Gastrocnemius medialis (tissue), 4 donors: Measurements from ENCODE around the gene BTNL8. TPM values are rescaled to one million over a fixed set of nuclear protein-coding genes. Genes with fewer than 3 reads are reported as not detected.
"Not testable (repeated sequence)": the region's sequence is repeated elsewhere in the genome, so short reads cannot be mapped to it uniquely, and the experiment has no call there.

Experiments used
- ATAC-seq, 2 donors: fragments of 150-250 bp; one replicate each; pipeline ENCODE4 v1.9.1; 2016
- DNase-seq, 2 donors: peaks; one replicate each; pipeline ENCODE4 v3.0.0-alpha.2; 2019
- H3K27ac ChIP-seq, 4 donors: fragments of 200-600 bp; sonication (generic); 1 replicate in 1 of 4; 2 replicates in 3 of 4; pipeline ENCODE4 v1.5.1; 2016 to 2018; ENCODE audit warnings: mild to moderate bottlenecking in 2 of 4, moderate library complexity in 1 of 4
- H3K27me3 ChIP-seq, 3 donors: fragments of 200-600 bp; sonication (generic) in 2 of 3; 1 replicate in 1 of 3; 2 replicates in 2 of 3; pipeline versions ENCODE4 v1.5.1 to v1.6.0; 2016 to 2019; ENCODE audit warnings: mild to moderate bottlenecking in 1 of 3, moderate library complexity in 1 of 3
- H3K36me3 ChIP-seq, 2 donors: fragments of 200-600 bp; sonication (generic) in 1 of 2; one replicate each; pipeline ENCODE4 v1.5.1; 2017 to 2018
- H3K4me1 ChIP-seq, 2 donors: fragments of 200-600 bp; sonication (generic) in 1 of 2; one replicate each; pipeline ENCODE4 v1.5.1; 2016 to 2017; ENCODE audit warnings: mild to moderate bottlenecking in 2 of 2
- H3K4me3 ChIP-seq, 4 donors: fragments of 200-600 bp; sonication (generic) in 3 of 4; 1 replicate in 1 of 4; 2 replicates in 3 of 4; pipeline ENCODE4 v1.5.1; 2016 to 2019; ENCODE audit warnings: mild to moderate bottlenecking in 2 of 4
- H3K9me3 ChIP-seq, 3 donors: fragments of 200-600 bp; sonication (generic) in 2 of 3; 1 replicate in 1 of 3; 2 replicates in 2 of 3; pipeline ENCODE4 v1.5.1; 2016 to 2019
- CTCF ChIP-seq, 5 experiments: fragments of 450-650 bp in 3 of 5; fragments of 200-600 bp in 2 of 5; sonication (generic) in 2 of 5; IDR thresholded peaks in 4 of 5; conservative IDR thresholded peaks in 1 of 5; 1 replicate in 4 of 5; 2 replicates in 1 of 5; pipeline ENCODE4 v1.5.1; 2016 to 2019; ENCODE audit warnings: antibody characterized with exemption in 5 of 5, mild to moderate bottlenecking in 3 of 5, moderate library complexity in 3 of 5
- POLR2A ChIP-seq, 2 donors: fragments of 450-650 bp; IDR thresholded peaks; one replicate each; pipeline ENCODE4 v1.6.1; 2017; ENCODE audit warnings: antibody characterized with exemption in 2 of 2, mild to moderate bottlenecking in 2 of 2, moderate library complexity in 2 of 2
- in situ Hi-C, 4 donors: fragments of 200-750 bp; cut with MboI; loops; one replicate each; pipeline versions ENCODE4 v1.15.0 to v1.8.0; 2017; ENCODE audit warnings: low sequenced_read_pairs in 4 of 4
- intact Hi-C: fragments of 100-400 bp; cut with DNase I; formaldehyde crosslinking; loops from one replicate; pipeline ENCODE4 v1.15.1; 2023; ENCODE audit warnings: low total_unique reads
- total RNA-seq, 4 donors: library from RNA; depleted of rRNA; stranded (reverse); fragments of >200 nt; gene quantifications; one replicate each; pipeline versions ENCODE4 v1.1.0 to v1.2.3, GENCODE V29; 2016

The BTNL8 gene
- total RNA-seq, 4 donors from 2014 or later = 0.20 to 0.59 (median 0.22) TPM; not detected in 1

- no peak for TF ChIP-seq POLR2A (IDR thresholded peaks at IDR 0.05)
- no peak for TF ChIP-seq CTCF (IDR thresholded peaks at IDR 0.05 in 4 of 5, conservative IDR thresholded peaks at IDR 0.05 in 1 of 5)
- in situ Hi-C loops = loop anchor here in 1 of 4 donors (5.0 kb wide), 1 partner anchor 92 kb away; no protein-coding TSS in a partner anchor
- Histone ChIP-seq H3K9me3 (no peaks in the 10 kb centered on the region), H3K4me1 (no peaks in the 10 kb centered on the region), H3K27me3 (no peaks in the 10 kb centered on the region), H3K27ac (no peak overlapping the region), H3K4me3 (no peak overlapping the region), H3K36me3 (no peaks in the 10 kb centered on the region)
- ATAC-seq = no peak
- DNase-seq = no peak
- intact Hi-C loops = no loop called here
These were observed 25.1 kb upstream of the BTNL8 start for GRCh38 chr5:180873615-180874520.

GRCh38 chr5:180874804-180875582 lies 24.0 kb upstream of the BTNL8 start:
- no peaks in the 10 kb centered on the region for H3K9me3 ChIP-seq
- DNase-seq (no peak), ATAC-seq (no peak)
- in situ Hi-C loops = loop anchor here in 1 of 4 donors (5.0 kb wide), 1 partner anchor 93 kb away; no protein-coding TSS in a partner anchor
- no peaks in the 10 kb centered on the region for H3K4me1 ChIP-seq
- TF ChIP-seq POLR2A (IDR thresholded peaks at IDR 0.05) (no peak), CTCF (IDR thresholded peaks at IDR 0.05 in 4 of 5, conservative IDR thresholded peaks at IDR 0.05 in 1 of 5) (no peak)
- no peak overlapping the region for H3K27ac ChIP-seq
- H3K27me3 ChIP-seq = no peaks in the 10 kb centered on the region
- no peak overlapping the region for H3K4me3 ChIP-seq
- intact Hi-C loops = no loop called here
- no peaks in the 10 kb centered on the region for H3K36me3 ChIP-seq

- intact Hi-C loops = no loop called here
- no peaks in the 10 kb centered on the region for H3K27me3 ChIP-seq
These were observed 23.0 kb upstream of the BTNL8 start for GRCh38 chr5:180875860-180876426.

GRCh38 chr5:180885845-180886529 lies 13.0 kb upstream of the BTNL8 start:
- H3K27me3 ChIP-seq, DNase-seq, H3K4me1 ChIP-seq, intact Hi-C loops, ATAC-seq, H3K4me3 ChIP-seq, H3K27ac ChIP-seq, H3K9me3 ChIP-seq, in situ Hi-C loops, H3K36me3 ChIP-seq: not testable (repeated sequence)

More at GRCh38 chr5:180875860-180876426, 23.0 kb upstream of the BTNL8 start:
- in situ Hi-C loops = no loop called here
- DNase-seq (no peak), ATAC-seq (no peak)
- no peak overlapping the region for H3K27ac ChIP-seq
- H3K9me3 ChIP-seq = no peaks in the 10 kb centered on the region
- no peaks in the 10 kb centered on the region for H3K4me1 ChIP-seq
- H3K4me3 ChIP-seq = no peak overlapping the region
- H3K36me3 ChIP-seq = no peaks in the 10 kb centered on the region
- TF ChIP-seq CTCF (IDR thresholded peaks at IDR 0.05 in 4 of 5, conservative IDR thresholded peaks at IDR 0.05 in 1 of 5) = no peak
- no peak for TF ChIP-seq POLR2A (IDR thresholded peaks at IDR 0.05)
